ENCODE measurements around the gene FLT3LG. TPM values are rescaled to one million over a fixed set of nuclear protein-coding genes. Genes with fewer than 3 reads are reported as not detected.

The FLT3LG gene
- total RNA-seq, 1 experiment from 2014 or later = 6.5 TPM

DNA sequence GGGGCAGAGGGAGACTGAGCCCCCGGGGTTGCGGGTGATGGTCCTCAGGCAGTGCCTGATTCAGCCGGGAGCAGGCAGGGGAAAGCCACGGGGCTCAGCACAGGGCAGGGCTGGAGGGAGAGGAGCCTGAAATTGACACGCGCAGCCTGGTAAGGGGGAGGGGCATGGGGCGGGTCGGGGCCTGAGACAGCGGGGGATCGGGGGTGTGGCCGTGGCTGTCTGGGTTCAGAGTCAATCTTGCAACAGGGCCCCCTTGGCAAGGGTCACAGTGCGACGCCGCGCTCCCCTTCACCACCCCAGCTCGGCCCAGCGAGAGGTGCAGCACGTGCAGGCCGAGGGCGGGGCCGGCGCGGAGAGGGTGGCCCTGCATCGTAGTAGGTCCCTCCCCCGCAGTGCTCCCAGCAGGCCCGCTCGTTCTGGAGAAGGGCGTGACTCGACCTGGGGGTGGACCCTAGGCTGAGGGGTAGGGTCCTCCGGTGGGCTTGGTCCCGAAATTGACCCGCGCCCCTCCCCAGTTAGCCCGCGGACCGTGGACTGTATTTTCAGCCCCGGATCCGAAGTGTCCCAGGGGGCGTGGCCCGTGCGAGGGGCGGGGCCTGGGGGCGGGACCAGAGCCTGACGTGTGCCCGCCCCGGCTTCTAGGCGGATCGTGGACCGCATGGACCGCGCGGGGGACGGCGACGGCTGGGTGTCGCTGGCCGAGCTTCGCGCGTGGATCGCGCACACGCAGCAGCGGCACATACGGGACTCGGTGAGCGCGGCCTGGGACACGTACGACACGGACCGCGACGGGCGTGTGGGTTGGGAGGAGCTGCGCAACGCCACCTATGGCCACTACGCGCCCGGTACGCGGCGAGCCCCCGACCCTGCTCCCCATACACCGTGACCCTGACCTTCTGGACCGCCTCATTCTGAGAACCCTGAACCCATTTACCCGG, 59.8 kb downstream of the FLT3LG start:
- H3K36me3 ChIP-seq (ENCODE audit: insufficient read depth, low read length, poor library complexity, severe bottlenecking) = peaks cover 64% of the 10 kb centered on the region
- peak overlapping the region; percentile 29 for H3K27ac ChIP-seq (ENCODE audit: low read depth, low read length, poor library complexity, severe bottlenecking)
- intact Hi-C loops (cut with micrococcal nuclease; ENCODE audit: unreplicated experiment) = no loop called here
- H3K27me3 ChIP-seq (replicated peaks; ENCODE audit: insufficient read depth, low read depth, low read length, poor library complexity) = no peaks in the 10 kb centered on the region
- DNase-seq (ENCODE audit: low spot score) = peak; percentile 81
- peak overlapping the region; percentile 42 for H3K4me3 ChIP-seq (ENCODE audit: low read depth, low read length, poor library complexity, severe bottlenecking)
- ChIA-PET POLR2A (ENCODE audit: low non-redundant PET) (no interaction called here), CTCF (interaction anchor here (0.6 kb wide), 1 partner anchor 201 kb away, joined by 4 read pairs; no protein-coding TSS in a partner anchor)
- TF ChIP-seq, protein P1, sequence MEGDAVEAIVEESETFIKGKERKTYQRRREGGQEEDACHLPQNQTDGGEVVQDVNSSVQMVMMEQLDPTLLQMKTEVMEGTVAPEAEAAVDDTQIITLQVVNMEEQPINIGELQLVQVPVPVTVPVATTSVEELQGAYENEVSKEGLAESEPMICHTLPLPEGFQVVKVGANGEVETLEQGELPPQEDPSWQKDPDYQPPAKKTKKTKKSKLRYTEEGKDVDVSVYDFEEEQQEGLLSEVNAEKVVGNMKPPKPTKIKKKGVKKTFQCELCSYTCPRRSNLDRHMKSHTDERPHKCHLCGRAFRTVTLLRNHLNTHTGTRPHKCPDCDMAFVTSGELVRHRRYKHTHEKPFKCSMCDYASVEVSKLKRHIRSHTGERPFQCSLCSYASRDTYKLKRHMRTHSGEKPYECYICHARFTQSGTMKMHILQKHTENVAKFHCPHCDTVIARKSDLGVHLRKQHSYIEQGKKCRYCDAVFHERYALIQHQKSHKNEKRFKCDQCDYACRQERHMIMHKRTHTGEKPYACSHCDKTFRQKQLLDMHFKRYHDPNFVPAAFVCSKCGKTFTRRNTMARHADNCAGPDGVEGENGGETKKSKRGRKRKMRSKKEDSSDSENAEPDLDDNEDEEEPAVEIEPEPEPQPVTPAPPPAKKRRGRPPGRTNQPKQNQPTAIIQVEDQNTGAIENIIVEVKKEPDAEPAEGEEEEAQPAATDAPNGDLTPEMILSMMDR (conservative IDR thresholded peaks at IDR 0.05; ENCODE audit: low read depth, low read length) = no peak
- no peak for TF ChIP-seq EZH2 (IDR thresholded peaks at IDR 0.05; ENCODE audit: borderline replicate concordance, low read depth, low read length, poor library complexity, severe bottlenecking)
- H3K4me1 ChIP-seq (ENCODE audit: insufficient read depth, low read length, poor library complexity, severe bottlenecking) = peaks cover 13% of the 10 kb centered on the region
- no peaks in the 10 kb centered on the region for H3K9me3 ChIP-seq (ENCODE audit: low read depth, low read length, poor library complexity, severe bottlenecking)
- BruUV-seq (replicated peaks) = no TSS peak

DNA sequence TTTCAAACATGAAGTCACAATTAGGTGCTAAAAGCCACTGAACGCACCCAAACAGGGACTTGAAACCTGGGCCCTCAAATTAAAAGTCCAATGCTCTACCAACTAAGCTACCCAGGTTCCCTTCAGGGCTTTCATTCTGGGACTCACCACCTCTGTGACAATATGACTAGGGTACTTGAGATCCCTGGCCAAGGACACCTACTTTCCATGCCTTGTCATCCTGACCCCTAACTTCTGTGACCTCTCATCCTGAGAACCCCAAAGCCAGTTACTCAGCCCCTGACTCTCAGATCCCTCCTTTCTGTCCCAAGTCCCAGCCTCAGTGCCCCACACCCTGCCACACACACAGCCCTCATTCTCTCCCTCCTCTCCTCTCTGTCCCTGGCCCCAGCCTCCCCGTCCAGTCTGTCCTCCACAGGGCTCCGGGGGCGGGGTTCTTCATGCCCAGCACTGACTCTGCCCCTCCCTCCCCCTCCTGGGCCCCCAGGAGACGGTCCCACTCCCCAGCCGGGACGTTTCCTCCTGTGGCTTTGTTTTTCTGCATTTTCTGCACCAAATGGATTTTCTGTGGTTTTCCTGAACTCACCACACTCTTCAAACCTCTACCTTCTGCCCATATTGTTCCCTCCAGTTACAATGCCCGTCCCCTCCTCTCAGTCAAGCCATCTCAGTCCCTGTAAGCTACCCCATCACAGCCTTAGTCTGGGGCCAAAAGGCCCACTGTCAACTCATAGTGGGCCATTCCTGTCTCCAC, 60.8 kb downstream of the FLT3LG start:
- CTCF ChIA-PET = no interaction called here
- Histone ChIP-seq H3K27me3 (replicated peaks; ENCODE audit: insufficient read depth, low read depth, low read length, poor library complexity) (no peaks in the 10 kb centered on the region), H3K9me3 (ENCODE audit: low read depth, low read length, poor library complexity, severe bottlenecking) (no peaks in the 10 kb centered on the region), H3K36me3 (ENCODE audit: insufficient read depth, low read length, poor library complexity, severe bottlenecking) (peaks cover 69% of the 10 kb centered on the region), H3K27ac (ENCODE audit: low read depth, low read length, poor library complexity, severe bottlenecking) (peak overlapping the region; percentile 14), H3K4me1 (ENCODE audit: insufficient read depth, low read length, poor library complexity, severe bottlenecking) (peaks cover 13% of the 10 kb centered on the region), H3K4me3 (ENCODE audit: low read depth, low read length, poor library complexity, severe bottlenecking) (no peak overlapping the region)
- TF ChIP-seq, protein P1 (conservative IDR thresholded peaks at IDR 0.05; ENCODE audit: low read depth, low read length) = no peak
- TF ChIP-seq EZH2 (IDR thresholded peaks at IDR 0.05; ENCODE audit: borderline replicate concordance, low read depth, low read length, poor library complexity, severe bottlenecking) = no peak
- no TSS peak for BruUV-seq (replicated peaks)
- intact Hi-C loops (cut with micrococcal nuclease; ENCODE audit: unreplicated experiment) = no loop called here
- DNase-seq (ENCODE audit: low spot score) = no peak
- POLR2A ChIA-PET (ENCODE audit: low non-redundant PET) = interaction anchor here (0.6 kb wide), 1 partner anchor 11 kb away, joined by 4 read pairs; no protein-coding TSS in a partner anchor

Small RNA genes lying within 50 kb of the gene (microRNA-seq; reads per million reads assigned to microRNA genes)
- 38.3 reads per million, percentile 53 among the genes with 10 or more reads in this experiment for gene MIR150

Other genes with a start within 250 kb of the FLT3LG start
- 3.7 and 4.4 TPM in 2 replicates for gene SLC6A16, start 149.0 kb upstream of the FLT3LG start, total RNA-seq (2021)
- not detected in 2 replicates for gene CD37, start 138.8 kb upstream of the FLT3LG start, total RNA-seq (2021)
- gene TEAD2, start 111.8 kb upstream of the FLT3LG start, total RNA-seq (2021) = 121 and 125 TPM in 2 replicates
- gene DKKL1, start 110.3 kb upstream of the FLT3LG start, total RNA-seq (2021) = 1.2 and 1.6 TPM in 2 replicates
- gene KASH5, start 86.0 kb upstream of the FLT3LG start, total RNA-seq (2021) = 0.37 TPM in 1 of 2 replicates, not detected in the other
- not detected in 2 replicates for gene PTH2, start 50.8 kb upstream of the FLT3LG start, total RNA-seq (2021)
- gene GFY, start 48.8 kb upstream of the FLT3LG start, total RNA-seq (2021) = not detected in 2 replicates
- gene SLC17A7, start 32.7 kb upstream of the FLT3LG start, total RNA-seq (2021) = 1.7 and 1.8 TPM in 2 replicates
- gene PIH1D1, start 22.4 kb upstream of the FLT3LG start, total RNA-seq (2021) = 122 and 131 TPM in 2 replicates
- gene ALDH16A1, start 21.0 kb upstream of the FLT3LG start, total RNA-seq (2021) = 22.6 and 23.2 TPM in 2 replicates
- gene RPL13A, start 13.4 kb downstream of the FLT3LG start, total RNA-seq (2021) = 2,390 and 2,393 TPM in 2 replicates
- gene RPS11, start 22.2 kb downstream of the FLT3LG start, total RNA-seq (2021) = 2,088 and 2,093 TPM in 2 replicates
- gene FCGRT, start 38.4 kb downstream of the FLT3LG start, total RNA-seq (2021) = 396 and 482 TPM in 2 replicates
- gene RCN3, start 53.8 kb downstream of the FLT3LG start, total RNA-seq (2021) = 82.9 and 95.3 TPM in 2 replicates
- gene NOSIP, start 106.3 kb downstream of the FLT3LG start, total RNA-seq (2021) = 169 and 178 TPM in 2 replicates
- gene PRRG2, start 107.1 kb downstream of the FLT3LG start, total RNA-seq (2021) = 1.5 and 1.9 TPM in 2 replicates
- 51.4 and 54.0 TPM in 2 replicates for gene PRR12, start 117.0 kb downstream of the FLT3LG start, total RNA-seq (2021)
- 27.6 and 32.4 TPM in 2 replicates for gene RRAS, start 165.9 kb downstream of the FLT3LG start, total RNA-seq (2021)
- gene SCAF1, start 168.0 kb downstream of the FLT3LG start, total RNA-seq (2021) = 92.7 and 98.2 TPM in 2 replicates
- 81.7 and 88.0 TPM in 2 replicates for gene IRF3, start 191.6 kb downstream of the FLT3LG start, total RNA-seq (2021)
- gene BCL2L12, start 191.7 kb downstream of the FLT3LG start, total RNA-seq (2021) = 97.4 and 99.1 TPM in 2 replicates
- 523 and 536 TPM in 2 replicates for gene PRMT1, start 203.1 kb downstream of the FLT3LG start, total RNA-seq (2021)
- gene ADM5, start 215.4 kb downstream of the FLT3LG start, total RNA-seq (2021) = 4.3 TPM in 2 replicates
- 23.3 and 30.0 TPM in 2 replicates for gene CPT1C, start 216.9 kb downstream of the FLT3LG start, total RNA-seq (2021)